GM08714 (cell line): ENCODE data around the gene FAM89B.

Experiments used
- H3K4me3 ChIP-seq: fragments of 200-500 bp; sonication (Bioruptor generic); 2 replicates; pipeline ENCODE4 v1.5.1; 2014; ENCODE audit warnings: mild to moderate bottlenecking, low read length, inconsistent platforms
- ZNF274 ChIP-seq: IDR thresholded peaks from 2 replicates; pipeline ENCODE4 v1.6.1; 2012; ENCODE audit warnings: mild to moderate bottlenecking, low read depth, low read length

The FAM89B gene

DNA sequence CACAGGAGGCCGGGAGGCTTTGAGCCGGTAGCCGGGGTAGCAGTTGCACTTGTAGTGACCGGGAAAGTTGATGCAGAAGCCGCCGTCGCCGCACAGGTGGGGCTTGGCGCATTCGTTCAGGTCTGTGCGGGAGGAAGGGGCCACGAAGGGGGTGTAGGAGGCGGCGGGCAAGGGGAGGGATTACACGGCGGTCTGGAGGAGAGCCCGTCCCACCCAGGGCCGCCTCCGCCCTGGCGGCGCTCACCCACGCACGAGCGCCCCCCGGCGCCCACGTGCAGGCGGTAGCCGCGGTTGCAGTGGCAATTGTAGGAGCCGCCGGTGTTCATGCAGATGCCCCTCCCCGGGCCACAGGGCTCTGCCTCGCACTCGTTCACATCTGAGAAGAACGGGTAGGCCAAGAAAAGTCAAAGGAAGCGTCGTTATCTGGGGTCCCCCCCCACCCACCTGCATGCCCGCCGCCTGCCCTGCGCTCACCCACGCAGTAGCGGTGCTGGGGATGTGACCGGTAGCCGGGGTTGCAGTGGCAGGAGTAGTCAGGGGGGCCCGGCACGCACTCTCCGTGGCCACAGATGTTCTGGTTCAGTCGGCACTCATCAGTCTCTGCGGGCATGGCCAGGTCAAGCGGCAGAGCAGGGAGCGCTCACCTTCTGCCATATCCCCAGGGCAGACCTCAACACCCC is 24.8 kb upstream of the FAM89B start:
- TF ChIP-seq ZNF274, result no peak
- no peak overlapping the region; the same call in 1 of the 2 replicates for H3K4me3 ChIP-seq

DNA sequence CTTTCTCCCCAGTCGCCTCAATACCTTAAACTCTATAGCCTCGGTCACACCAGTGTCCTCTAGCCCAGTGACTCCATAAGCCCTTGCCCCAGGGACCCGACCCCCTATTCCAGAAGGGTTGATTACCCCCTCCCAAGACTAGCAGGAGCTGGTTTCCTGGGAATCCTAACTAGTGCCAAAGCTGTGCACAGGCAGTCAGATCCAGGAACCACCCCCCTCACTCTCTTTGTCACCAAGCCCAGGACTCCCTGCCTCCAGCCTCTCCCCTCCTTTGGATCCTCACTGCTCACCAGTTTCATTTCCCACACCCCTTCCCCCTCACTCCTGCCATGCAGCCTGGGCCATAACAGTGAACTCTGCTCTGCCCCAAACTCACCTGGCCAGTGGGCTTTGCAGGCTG is 23.9 kb upstream of the FAM89B start:
- no peak overlapping the region for H3K4me3 ChIP-seq
- no peak for TF ChIP-seq ZNF274

DNA sequence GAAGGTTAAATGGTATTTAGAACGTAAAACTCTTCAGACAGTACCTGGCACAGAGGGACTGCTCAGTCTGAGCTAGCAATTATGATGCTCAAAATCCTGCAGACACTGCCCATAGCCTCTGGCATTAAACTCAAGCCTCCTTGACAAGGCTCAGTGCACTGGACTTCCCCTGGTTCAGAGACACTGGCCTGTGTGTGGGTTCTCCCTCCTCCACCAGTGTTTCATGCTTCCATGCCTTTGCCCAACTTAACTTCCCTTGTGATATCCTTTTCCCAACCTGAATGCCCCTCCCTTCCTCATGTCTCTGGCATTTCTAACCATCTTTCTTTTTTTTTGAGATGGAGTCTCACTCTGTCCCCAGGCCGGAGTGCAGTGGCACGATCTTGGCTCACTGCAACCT is 23.2 kb upstream of the FAM89B start:
- TF ChIP-seq ZNF274, result no peak
- no peak overlapping the region for H3K4me3 ChIP-seq

DNA sequence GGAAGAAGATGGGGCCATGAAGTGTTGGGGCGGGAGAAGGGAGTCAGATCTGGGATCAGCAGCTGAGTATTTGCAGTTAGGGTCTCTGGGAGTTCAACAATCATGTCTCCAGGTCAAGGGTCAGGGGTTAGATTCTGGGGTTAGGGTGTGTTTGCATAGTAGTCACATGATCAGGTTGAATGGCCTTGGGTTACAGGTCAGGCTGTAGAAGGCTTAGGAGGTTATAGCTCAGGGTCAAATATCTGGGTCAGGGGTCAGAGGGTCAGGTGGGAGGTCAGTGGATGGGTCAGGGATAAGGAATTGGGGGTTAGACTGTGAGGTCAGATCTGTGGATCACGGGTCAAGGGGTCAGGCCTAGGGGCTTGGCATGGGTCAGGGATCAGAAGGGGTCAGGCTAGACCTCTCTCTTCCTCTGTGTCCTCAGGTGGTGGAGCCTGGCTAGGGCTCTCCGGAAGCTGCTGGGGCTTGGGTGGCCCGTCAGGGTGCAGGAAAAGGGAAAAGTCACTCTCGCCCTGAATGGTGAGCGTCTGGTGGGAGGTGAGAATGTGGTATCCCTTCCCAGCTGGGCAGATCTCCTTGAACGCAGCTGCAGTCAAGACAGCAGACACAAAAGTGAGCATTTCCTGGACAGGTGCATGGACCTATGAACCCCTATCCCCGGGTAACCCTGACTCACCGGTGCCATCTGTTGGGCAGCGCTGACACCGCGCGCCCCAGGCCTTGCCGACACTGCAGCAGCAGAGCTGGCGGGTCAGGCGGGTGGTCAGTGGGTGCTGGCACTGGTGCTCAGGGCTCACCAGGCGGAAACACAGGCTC is 20.6 kb upstream of the FAM89B start:
- no peak for TF ChIP-seq ZNF274
- H3K4me3 ChIP-seq, result no peak overlapping the region

DNA sequence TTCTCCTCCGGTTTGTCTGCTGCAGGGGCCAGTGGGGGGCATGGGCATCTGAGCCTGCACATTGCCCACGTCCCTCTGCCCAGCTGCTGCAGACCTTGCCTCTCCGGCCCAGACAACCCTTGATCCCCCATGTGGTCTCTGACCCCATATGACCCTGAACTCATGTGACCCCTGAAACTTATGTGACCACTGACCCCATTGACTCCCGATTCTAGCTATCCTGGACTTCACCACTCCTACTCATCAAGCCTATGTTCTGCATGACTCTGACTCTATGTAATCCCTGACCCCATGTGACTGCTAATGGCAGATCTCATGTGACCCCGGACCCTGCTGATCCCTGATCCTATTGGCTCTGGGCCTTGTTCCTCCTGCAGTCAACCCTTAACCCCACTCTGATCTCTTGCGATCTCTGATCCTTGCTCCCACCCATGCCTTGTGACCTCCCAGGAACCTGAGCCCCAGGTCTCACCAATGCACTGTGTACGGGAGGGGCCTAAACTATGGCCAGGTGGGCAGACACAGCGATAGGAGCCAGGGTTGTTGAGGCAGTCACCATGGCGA is 19.9 kb upstream of the FAM89B start:
- TF ChIP-seq ZNF274, result no peak
- no peak overlapping the region for H3K4me3 ChIP-seq

DNA sequence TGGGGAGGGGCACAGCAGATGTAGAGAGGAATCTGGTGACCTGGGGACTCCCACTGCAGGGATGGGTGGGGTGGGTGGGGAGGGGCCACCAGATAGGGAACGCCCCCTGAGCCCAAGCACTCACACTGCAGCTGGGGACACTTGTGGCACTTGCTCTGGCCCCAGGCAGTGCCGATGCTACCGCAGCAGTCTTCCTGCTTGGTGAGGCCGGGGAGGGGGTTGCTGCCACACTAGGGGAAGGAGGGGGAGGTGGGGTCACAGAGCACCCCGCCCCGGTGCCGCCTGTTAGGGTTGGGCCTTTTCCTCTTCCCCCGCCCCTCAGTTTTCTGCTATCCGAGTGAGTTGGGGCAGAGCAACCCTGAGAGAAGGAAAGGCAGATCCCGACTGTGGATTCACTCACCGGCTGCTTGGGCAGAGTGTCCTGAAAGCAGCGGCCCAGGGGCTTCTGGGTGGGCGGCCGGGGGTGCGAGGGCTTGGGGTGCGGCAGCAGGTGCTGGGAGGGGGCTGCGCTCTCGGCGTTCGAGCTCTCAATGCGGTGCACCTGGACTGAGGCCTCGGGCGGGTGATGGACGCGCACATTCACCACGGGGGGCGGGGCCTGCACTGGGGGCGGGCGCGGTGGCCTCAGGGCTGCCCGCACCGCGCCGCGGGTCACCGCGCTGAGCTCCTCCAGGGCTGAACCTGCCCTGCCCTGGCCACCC is 18.9 kb upstream of the FAM89B start:
- no peak overlapping the region for H3K4me3 ChIP-seq
- TF ChIP-seq ZNF274, result no peak

DNA sequence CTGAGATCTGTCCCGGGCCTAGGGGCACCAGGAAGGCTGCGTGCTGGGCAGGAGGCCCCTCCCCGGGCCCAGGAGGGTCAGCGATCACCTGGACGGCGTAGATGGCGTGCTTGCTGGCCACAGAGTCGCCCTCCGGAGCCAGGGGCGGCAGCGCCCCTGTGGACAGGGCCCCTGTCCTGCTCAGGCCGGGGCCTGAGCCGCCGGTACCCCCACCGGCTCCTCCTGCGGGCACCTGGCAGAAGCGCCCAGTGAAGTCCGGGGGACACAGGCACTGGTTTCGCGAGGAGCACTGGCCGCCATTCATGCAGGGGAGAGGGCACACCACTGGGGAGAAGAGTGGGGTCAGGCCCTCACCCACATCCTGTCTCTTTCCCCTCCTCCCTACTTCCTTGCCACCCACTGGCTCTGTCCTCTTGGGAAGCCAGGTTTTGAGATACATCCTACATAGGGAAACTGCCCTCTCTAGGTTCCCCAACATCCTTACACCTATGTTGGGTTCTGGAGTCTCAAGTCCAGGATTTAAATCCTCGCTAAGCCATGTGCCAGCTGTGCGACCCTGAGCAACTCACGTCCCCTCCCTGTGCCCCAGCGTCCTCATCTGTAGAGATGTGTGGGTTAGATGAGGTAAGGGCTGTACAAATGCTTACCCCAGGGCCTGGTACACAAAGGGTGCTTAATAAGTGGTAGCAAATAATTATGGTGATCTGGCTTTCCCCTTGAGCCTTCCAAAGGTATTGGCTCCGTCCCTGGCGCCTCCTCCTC is 18.1 kb upstream of the FAM89B start:
- no peak overlapping the region for H3K4me3 ChIP-seq
- TF ChIP-seq ZNF274, result no peak

DNA sequence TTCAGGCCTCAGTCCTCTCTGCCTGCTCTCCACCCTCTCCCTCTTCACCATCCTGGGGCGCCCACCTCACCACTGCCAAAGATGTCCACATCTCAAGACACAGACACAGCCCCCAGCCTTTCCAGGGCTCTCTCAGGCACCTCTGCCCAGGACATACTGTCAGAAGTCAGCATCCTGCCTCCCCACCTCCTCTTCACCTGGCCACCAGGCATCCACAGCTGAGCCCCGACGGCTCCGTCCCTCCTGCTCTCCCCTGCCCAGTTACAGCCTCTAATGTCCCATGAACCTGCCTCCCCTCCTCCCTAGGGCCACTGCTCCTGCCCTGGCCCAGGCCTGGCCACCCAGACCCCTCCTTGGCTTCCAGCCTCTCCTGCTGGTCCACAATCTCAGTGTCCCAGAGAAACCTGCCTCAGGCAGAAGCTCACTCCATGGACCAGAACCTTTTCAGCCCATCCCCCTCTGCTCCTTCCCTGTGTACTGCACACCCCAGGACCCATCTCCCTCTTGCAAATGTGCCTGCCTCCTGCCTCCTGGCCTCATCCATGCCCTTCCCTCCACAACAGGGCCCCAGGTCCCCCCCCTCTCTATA is 17.4 kb upstream of the FAM89B start:
- no peak for TF ChIP-seq ZNF274
- no peak overlapping the region for H3K4me3 ChIP-seq

DNA sequence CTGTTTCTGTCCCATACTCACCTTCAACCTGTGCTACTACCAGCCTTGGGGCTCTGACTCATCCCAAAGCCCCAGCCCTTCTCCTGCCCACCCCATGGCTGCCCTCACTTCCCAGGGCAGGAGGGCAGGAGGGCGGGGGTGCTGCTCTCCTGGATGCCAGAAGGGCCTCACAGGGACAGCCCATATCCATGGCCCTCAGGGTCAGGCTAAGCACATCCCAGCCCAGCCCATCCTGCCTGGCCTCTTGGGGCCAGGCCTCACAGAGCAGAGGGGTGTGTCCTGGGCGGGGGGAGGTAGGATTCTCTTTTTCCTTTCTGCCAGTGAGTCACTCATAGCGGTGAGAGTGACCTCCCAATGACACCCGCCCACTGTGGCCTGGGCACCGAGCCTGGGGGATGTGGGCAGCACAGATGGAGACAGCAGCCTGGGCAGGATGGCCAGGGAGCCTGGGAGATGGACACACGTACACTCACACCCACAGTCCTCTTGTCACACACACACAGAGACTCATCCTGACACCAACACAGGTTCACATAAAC is 16.6 kb upstream of the FAM89B start:
- no peak overlapping the region for H3K4me3 ChIP-seq
- no peak for TF ChIP-seq ZNF274

DNA sequence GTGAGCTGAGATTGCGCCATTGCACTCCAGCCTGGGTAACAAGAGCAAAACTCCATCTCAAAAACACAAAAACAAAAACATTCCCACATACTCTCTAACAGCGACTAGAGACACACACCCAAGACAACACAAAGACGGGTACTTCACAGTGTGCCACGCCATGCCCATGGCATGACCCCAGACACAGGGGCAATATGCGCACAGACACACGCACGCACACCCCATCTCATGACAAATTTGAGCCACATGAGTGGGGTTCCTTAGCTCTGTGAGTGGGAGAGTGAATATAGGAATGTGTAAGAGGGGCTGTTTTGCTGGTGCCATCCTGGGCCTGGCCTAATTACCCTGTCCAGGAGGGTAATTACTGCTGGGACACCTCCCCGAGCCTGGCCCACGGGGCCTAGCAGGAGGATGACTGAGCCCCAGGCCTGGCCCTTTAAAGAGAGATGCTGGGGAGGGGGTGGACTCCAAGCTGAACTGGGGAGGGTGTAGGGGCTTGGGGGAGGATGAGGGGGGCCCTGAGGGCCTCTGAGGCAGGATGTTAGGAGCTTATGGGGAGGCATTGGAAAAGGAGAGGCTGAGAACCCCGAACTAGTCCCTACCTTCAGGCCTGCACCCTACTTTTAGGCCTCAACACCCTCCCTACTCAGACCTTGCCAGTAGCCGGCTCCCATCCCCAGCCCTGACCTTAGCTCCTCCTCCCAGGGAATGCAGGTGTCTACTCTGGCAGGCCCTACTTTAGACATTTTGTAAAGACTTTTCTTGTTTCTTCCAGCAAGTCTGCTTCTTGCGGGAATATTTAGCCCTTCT is 15.7 kb upstream of the FAM89B start:
- no peak for TF ChIP-seq ZNF274
- H3K4me3 ChIP-seq, result no peak overlapping the region

DNA sequence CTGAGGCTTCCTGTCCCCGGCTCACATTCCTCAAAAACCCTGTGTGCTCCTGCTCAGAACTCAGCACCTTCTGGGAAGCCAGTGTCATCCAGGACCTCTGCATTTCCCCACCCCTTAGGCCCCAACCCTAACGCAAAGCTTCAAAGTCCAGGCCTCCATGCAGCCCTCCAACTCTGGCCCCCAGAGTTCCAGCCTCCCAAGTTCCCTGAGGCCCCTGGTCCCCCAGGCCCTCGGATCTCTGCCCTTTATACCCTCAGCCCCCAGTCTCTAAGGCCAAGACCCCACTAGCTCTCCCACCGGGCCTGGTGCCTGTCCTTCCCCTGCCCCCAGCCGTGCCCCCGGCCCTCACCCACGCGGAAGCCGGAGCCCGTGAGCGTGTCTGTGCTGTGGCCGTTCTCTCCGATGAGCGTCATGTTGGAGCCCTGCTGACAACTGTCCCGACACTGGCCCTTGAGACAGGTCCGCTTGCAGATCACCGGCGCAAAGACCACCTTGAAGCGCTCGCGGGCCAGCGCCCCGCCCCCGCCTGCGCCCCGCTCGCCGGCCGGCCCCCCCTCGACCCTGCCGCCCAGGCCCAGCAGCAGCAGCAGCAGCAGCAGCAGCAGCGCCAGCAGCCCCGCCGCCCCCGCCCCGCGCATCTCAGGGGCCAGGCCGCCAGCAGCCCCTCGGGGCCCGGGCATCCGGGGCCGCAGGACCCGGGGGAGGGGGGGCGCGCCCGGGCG is 14.9 kb upstream of the FAM89B start:
- TF ChIP-seq ZNF274, result no peak
- H3K4me3 ChIP-seq, result no peak overlapping the region
